Neural progenitor cell (in vitro differentiated cells): ENCODE data around the gene SERAC1. TPM values are rescaled to one million over a fixed set of nuclear protein-coding genes. Genes with fewer than 3 reads are reported as not detected.

ENCODE experiments used
- DNase-seq: peaks from one replicate; pipeline ENCODE4 v3.0.0-alpha.2; 2016; ENCODE audit warnings: low spot score
- H2AFZ ChIP-seq: fragments of 200-600 bp; sonication (generic); replicated peaks from 2 replicates; pipeline ENCODE4 v1.6.1; 2016; ENCODE audit warnings: antibody characterized with exemption
- H3F3A ChIP-seq: fragments of 200-600 bp; sonication (generic); 2 replicates; pipeline ENCODE4 v1.6.1; 2016; ENCODE audit warnings: antibody characterized with exemption, low read depth
- H3K27ac ChIP-seq: fragments of 200-600 bp; sonication (generic); 2 replicates; pipeline ENCODE4 v1.5.1; 2016; ENCODE audit warnings: mild to moderate bottlenecking
- H3K27me3 ChIP-seq: fragments of 200-600 bp; sonication (generic); 2 replicates; pipeline ENCODE4 v1.6.1; 2016; ENCODE audit warnings: mild to moderate bottlenecking, moderate library complexity
- H3K36me3 ChIP-seq: fragments of 200-600 bp; sonication (generic); 2 replicates; pipeline ENCODE4 v1.5.1; 2016
- H3K4me1 ChIP-seq: fragments of 200-600 bp; sonication (generic); 2 replicates; pipeline ENCODE4 v1.6.1; 2016; ENCODE audit warnings: mixed run types
- H3K4me2 ChIP-seq: fragments of 200-600 bp; sonication (generic); 2 replicates; pipeline ENCODE4 v1.6.1; 2016
- H3K4me3 ChIP-seq: fragments of 200-600 bp; sonication (generic); 2 replicates; pipeline ENCODE4 v1.5.1; 2016
- H3K79me2 ChIP-seq: fragments of 200-600 bp; sonication (generic); 2 replicates; pipeline ENCODE4 v1.6.1; 2016; ENCODE audit warnings: low read depth
- H3K9ac ChIP-seq: fragments of 200-600 bp; sonication (generic); 2 replicates; pipeline ENCODE4 v1.6.1; 2016
- H3K9me3 ChIP-seq: fragments of 200-600 bp; sonication (generic); 2 replicates; pipeline ENCODE4 v1.5.1; 2016; ENCODE audit warnings: low read depth
- H4K20me1 ChIP-seq: fragments of 200-600 bp; sonication (generic); 2 replicates; pipeline ENCODE4 v1.6.1; 2016; ENCODE audit warnings: low read depth
- H3K27ac Mint-ChIP-seq: 3 replicates; pipeline ENCODE4 v1.8.0; 2021; ENCODE audit warnings: mixed read lengths
- H3K27me3 Mint-ChIP-seq: 2 replicates; pipeline ENCODE4 v1.8.0; 2022; ENCODE audit warnings: low read depth, mild to moderate bottlenecking, inconsistent platforms, moderate library complexity, mixed read lengths; ENCODE audit not compliant: insufficient read depth
- H3K36me3 Mint-ChIP-seq: 3 replicates; pipeline ENCODE4 v1.8.0; 2021; ENCODE audit warnings: mixed read lengths
- H3K4me1 Mint-ChIP-seq: 3 replicates; pipeline ENCODE4 v1.8.0; 2021; ENCODE audit warnings: mixed read lengths
- H3K4me3 Mint-ChIP-seq: 3 replicates; pipeline ENCODE4 v1.8.0; 2021; ENCODE audit warnings: mild to moderate bottlenecking, moderate library complexity, mixed read lengths
- H3K9me3 Mint-ChIP-seq: 3 replicates; pipeline ENCODE4 v1.8.0; 2020; ENCODE audit warnings: mixed read lengths
- CTCF ChIP-seq: fragments of 200-600 bp; sonication (generic); IDR thresholded peaks from 2 replicates; pipeline ENCODE4 v1.5.1; 2017; ENCODE audit warnings: antibody characterized with exemption, mild to moderate bottlenecking
- EZH2 ChIP-seq: fragments of 200-600 bp; sonication (generic); IDR thresholded peaks from 2 replicates; pipeline ENCODE4 v1.6.1; 2017; ENCODE audit warnings: antibody characterized with exemption, mild to moderate bottlenecking, moderate library complexity
- EZH2phosphoT487 ChIP-seq: fragments of 200-600 bp; sonication (generic); IDR thresholded peaks from 2 replicates; pipeline ENCODE4 v1.6.1; 2017; ENCODE audit warnings: antibody characterized with exemption
- total RNA-seq: library from RNA; depleted of rRNA; stranded (reverse); fragments of >200 nt; gene quantifications from 2 replicates; pipeline ENCODE4 v1.2.3, GENCODE V29; 2015; ENCODE audit warnings: low replicate concordance

Gene SERAC1
- total RNA-seq, 1 donor from 2014 or later = 35.7 TPM

DNA sequence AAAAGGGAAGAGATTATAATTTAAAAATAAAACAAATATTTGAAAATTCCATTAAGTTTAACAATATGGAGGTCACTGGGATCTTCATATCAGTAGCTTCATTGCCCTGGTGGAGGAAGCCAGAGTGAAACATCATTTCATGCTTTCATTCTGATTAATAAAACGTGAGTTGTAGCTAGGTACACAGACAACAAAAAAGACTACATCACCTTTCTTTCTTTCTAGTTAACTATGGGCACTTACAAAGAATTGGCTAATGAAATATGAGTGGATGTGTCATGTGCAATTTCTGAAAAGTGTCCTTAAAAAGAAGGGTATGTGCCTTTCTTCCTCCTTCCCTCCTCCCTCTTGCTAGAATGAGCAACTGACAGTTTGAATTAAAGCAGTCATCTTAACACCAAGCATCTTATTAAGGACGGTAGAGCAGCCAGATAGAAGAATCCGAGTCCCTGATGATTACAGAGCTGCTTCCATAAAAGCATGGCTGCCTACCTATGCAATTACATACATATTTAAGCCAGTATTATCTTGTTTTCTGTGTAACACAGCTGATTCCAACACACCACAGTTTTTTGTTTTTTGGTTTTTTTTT, 3.4 kb downstream of the SERAC1 start:
- Histone ChIP-seq H3K9me3 (no peaks in the 10 kb centered on the region), H2AFZ (no peak overlapping the region), H3K27me3 (peaks cover 4% of the 10 kb centered on the region), H3K79me2 (peaks cover 49% of the 10 kb centered on the region), H3K4me3 (no peak overlapping the region), H3K4me1 (peaks cover 19% of the 10 kb centered on the region), H3K9ac (no peak overlapping the region), H3F3A (peaks cover 24% of the 10 kb centered on the region), H3K4me2 (no peak overlapping the region), H3K27ac (no peak overlapping the region), H4K20me1 (peaks cover 8% of the 10 kb centered on the region), H3K36me3 (no peaks in the 10 kb centered on the region)
- Mint-ChIP-seq H3K36me3 (peaks cover 2% of the 10 kb centered on the region), H3K27ac (no peak overlapping the region), H3K9me3 (no peaks in the 10 kb centered on the region), H3K4me3 (no peak overlapping the region), H3K4me1 (peaks cover 3% of the 10 kb centered on the region), H3K27me3 (no peaks in the 10 kb centered on the region)
- no peak for DNase-seq
- TF ChIP-seq EZH2phosphoT487 (no peak), EZH2 (no peak), CTCF (no peak)

DNA sequence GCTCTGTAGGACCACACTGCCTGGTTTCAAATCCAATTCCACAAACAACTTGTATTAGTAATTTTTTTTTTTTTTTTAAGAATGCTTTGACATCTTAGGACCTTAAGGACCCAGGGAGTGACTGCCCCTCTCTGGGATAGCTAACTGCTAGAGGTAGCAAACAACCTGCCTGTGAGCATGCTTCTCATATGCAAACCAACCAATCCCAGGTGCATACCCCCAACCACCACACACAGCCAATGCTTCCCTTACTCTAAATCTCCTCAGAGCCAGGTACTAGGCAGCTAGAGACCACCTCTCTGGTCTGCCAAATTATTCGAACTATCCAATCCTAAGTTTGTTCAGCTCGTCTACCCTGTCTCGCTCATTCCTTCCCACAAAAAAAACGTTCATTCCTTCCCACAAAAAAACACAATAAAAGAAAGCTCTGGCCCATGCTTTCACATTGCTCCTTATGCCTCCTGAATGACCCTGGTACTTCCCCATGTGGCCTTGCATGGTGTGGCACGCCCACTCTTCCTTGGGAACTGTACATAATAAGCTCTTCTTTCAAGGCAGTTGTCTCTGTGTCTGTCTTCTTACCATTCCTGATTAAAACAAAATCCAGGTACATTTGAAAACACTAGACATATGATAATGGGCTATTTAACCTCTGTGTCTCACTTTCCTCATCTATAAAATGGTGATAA, 6.4 kb downstream of the SERAC1 start:
- Histone ChIP-seq H3F3A (peaks cover 6% of the 10 kb centered on the region), H4K20me1 (peaks cover 8% of the 10 kb centered on the region), H3K4me2 (no peak overlapping the region), H3K9me3 (no peaks in the 10 kb centered on the region), H3K4me1 (peaks cover 16% of the 10 kb centered on the region), H3K27ac (no peak overlapping the region), H3K79me2 (peaks cover 37% of the 10 kb centered on the region), H3K36me3 (peaks cover 4% of the 10 kb centered on the region), H3K27me3 (peaks cover 3% of the 10 kb centered on the region), H3K4me3 (no peak overlapping the region), H3K9ac (no peak overlapping the region), H2AFZ (no peak overlapping the region)
- H3K36me3 Mint-ChIP-seq = peaks cover 9% of the 10 kb centered on the region
- peaks cover under 1% of the 10 kb centered on the region for H3K4me1 Mint-ChIP-seq
- H3K27ac Mint-ChIP-seq = no peak overlapping the region
- H3K27me3 Mint-ChIP-seq = no peaks in the 10 kb centered on the region
- DNase-seq = no peak
- TF ChIP-seq EZH2 (no peak), CTCF (no peak), EZH2phosphoT487 (no peak)
- H3K9me3 Mint-ChIP-seq = no peaks in the 10 kb centered on the region
- no peak overlapping the region for H3K4me3 Mint-ChIP-seq

GRCh38 chr6:158160932-158161539, 7.0 kb downstream of the SERAC1 start:
- H3K4me1 Mint-ChIP-seq = no peaks in the 10 kb centered on the region
- peaks cover 11% of the 10 kb centered on the region for H3K4me1 ChIP-seq
- no peaks in the 10 kb centered on the region for H3K9me3 ChIP-seq
- H3K79me2 ChIP-seq = peaks cover 30% of the 10 kb centered on the region
- no peak overlapping the region for H3K9ac ChIP-seq
- H3K4me3 Mint-ChIP-seq = no peak overlapping the region
- no peak overlapping the region for H3K4me3 ChIP-seq
- DNase-seq = no peak
- no peak overlapping the region for H3K27ac Mint-ChIP-seq
- H4K20me1 ChIP-seq = peaks cover 8% of the 10 kb centered on the region
- no peak for TF ChIP-seq EZH2phosphoT487
- no peak for TF ChIP-seq EZH2
- TF ChIP-seq CTCF = no peak
- no peaks in the 10 kb centered on the region for H3K27me3 ChIP-seq
- H3K4me2 ChIP-seq = no peak overlapping the region
- H3K36me3 Mint-ChIP-seq = peaks cover 12% of the 10 kb centered on the region
- no peak overlapping the region for H2AFZ ChIP-seq
- H3F3A ChIP-seq = peaks cover 6% of the 10 kb centered on the region
- no peaks in the 10 kb centered on the region for H3K9me3 Mint-ChIP-seq
- no peak overlapping the region for H3K27ac ChIP-seq
- H3K36me3 ChIP-seq = peaks cover 4% of the 10 kb centered on the region
- H3K27me3 Mint-ChIP-seq = no peaks in the 10 kb centered on the region
